GM18511 (cell line): ENCODE results near the gene UGP2.
A peak's percentile ranks its signal among the peaks of the same experiment; 100 is the strongest.
"Not testable (repeated sequence)": the region's sequence is repeated elsewhere in the genome, so short reads cannot be mapped to it uniquely, and the experiment has no call there.

Source experiments
- ATAC-seq: cut with Tn5 transposase; IDR thresholded peaks from one replicate; pipeline ENCODE4 v1.9.1; 2021; ENCODE audit warnings: mild to moderate bottlenecking, moderate library complexity; ENCODE audit not compliant: unreplicated experiment

Gene UGP2

DNA sequence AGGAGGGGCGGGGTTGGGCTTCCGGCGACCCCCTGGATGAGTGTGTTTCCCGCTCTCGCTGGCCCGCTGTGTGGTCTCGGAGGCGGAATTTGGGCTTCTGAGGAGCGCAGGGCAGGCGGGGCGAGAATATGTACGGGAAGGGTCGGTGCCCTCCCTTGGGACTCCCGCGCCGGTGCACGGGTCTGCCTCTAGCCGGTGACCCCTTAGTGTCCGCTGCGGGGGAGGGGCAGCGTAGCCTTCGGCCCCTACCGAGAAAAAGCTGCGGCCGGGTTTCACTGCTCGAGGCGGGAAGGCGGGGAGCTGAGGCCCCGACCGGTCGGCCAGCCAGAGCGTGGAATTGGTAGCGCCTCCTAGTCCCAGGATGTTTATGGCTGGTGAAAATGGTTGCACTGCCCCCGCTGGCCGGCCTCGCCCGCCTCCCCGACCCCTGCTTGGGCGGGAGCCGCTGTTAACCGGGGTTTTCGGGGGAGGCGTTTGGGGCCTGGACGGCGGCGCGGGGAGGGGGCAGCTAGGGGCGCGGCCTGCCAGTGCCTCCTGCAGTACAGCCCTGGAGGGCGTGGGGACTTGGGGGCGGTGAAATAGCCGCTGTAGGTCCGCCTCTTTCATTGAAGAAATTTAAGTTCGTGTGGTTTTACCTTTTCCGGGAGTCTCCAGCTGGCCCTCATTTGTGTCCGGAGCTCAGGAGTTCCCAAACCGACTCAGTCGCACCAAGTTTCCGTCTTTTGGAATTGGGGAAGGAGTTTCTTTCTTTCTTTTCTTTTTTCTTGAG is at the start of gene UGP2:
UGP2 (plus strand) TSS at position 643 of the 769 bp plus-strand sequence. CDS start 290 bp downstream, outside the sequence.
- peak; percentile 66 for ATAC-seq

DNA sequence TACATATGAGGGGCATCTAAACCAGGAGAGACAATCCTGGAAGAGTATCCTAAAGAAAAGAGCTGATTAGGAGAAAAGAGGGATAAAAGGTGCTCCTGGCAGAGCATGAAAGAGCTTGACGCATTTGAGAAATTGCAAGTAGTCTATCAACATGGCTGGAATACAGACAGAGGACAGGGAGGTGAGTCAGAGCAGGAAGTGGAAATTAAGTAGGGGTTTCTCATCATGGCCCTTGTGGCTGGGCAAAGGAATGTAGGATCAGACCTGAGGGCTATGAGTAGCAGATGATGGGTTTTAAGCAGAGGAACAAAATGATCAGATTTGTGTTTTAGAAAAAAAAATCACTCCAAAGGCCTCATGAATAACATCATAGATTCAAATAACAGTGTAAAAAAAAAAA is 49.2 kb upstream of the UGP2 start:
- ATAC-seq: no peak

DNA sequence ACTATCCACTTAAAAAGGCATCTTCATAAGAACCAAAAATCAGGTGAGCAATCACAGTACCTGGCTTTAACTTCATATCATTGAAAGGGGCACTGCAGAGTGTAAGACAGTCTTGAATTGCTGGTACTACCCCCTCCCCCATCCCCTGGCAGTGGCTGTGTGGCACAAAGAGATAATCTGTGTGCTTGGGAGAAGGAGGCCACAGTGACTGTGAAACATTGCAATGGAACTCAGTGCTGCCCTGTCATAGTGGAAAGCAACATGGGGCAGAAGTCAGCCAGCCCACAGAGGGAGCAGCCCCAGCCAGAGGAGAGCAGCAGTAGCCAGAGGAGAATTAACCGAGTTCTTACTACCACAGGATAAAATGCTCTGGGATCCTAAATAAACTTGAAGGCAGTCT is 45.3 kb upstream of the UGP2 start:
- ATAC-seq: no peak

DNA sequence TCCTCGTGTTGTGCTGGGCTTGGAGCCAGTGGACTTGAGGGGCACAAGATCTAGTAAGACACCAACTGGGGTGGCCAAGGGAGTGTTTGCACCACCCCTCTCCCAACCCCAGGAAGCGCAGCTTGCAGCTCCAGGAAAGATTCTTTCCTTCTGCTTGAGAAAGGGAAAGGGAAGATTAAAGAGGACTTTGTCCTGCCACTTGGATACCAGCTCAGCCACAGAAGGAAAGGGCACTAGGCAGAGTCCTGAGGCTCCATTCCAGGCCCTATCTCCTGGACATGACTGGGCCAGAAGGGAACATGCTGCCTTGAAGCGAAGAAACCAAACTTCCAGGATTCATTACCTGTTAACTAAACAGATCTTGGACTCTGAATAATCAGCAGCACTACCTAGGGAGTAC is 44.9 kb upstream of the UGP2 start:
- ATAC-seq: no peak

DNA sequence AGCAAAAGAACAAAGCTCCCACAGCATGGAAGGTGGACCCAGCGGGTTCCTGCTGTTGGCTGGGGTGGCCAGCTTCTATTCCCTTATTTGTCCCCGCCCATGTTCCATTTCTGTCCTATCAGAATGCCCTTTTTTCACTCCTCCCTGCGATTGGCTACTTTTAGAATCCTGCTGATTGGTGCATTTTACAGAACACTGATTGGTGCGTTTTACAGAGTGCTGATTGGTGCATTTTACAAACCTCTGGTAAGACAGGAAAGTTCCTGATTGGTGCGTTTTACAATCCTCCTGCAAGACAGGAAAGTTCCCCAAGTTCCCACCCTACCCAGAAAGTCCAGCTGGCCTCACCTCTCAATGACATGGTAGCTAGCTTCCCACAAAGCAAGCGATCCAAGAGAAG is 40.2 kb upstream of the UGP2 start:
- no peak for ATAC-seq

DNA sequence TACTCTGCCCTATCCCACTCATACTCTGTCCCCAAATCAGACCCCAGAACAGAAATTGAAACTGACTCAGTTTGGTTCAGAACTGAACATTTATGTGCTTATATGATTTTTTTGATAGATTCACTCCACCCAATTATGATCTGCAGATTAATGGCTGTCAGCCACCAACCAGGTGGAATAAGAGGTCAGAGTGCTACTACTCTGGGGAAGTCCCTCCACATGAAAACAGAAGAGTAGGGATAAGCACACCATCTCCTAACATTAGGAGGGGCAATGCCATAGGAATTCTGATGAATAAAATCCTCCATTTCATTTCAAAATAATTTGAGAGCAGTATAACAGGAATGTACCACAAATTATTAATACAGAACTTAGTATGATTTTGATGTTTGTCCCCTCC is 36.3 kb upstream of the UGP2 start:
- no peak for ATAC-seq

DNA sequence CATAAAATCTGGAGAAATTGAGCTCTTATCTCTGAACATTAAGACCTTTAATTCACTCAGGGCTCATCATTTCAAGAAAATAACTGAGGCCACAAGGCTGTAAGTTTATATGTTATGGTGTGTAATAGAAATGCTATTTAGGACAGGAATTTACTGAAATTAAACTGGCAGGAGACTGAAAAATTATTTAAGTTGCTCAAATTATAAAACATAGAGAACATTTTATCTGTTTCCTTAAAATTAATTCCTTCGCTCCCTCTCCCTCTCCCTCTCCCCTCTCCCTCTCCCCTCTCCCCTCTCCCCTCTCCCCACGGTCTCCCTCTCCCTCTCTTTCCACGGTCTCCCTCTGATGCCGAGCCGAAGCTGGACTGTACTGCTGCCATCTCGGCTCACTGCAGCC is 33.7 kb upstream of the UGP2 start:
- not testable (repeated sequence) for ATAC-seq

DNA sequence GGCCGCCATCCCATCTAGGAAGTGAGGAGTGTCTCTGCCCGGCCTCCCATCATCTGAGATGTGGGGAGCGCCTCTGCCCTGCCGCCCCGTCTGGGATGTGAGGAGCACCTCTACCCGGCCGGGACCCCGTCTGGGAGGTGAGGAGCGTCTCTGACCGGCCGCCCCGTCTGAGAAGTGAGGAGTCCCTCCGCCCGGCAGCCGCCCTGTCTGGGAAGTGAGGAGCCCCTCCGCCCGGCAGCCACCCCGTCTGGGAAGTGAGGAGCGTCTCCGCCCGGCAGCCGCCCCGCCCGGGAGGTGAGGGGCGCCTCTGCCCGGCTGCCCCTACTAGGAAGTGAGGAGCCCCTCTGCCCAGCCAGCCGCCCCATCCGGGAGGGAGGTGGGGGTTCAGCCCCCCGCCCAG is 32.8 kb upstream of the UGP2 start:
- ATAC-seq: not testable (repeated sequence)

DNA sequence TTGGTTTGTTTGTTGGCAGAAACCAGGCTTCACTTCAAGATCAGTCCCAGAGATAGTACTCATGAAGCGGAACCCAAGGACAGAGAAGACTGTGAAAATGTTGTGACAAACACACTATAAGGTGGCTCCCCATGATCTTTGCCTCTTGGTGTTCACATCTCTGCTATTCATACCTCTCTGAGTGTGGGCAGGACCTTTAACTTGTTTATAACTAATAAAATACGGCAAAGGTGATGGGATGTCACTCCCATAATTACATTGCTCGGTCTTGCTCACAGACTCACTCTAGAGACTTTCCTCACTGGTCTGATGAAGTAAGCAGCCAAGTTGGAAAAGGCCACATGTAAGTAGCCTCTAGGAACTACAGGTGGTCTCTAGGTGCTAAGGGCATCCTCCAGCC is 30.6 kb upstream of the UGP2 start:
- ATAC-seq: no peak

DNA sequence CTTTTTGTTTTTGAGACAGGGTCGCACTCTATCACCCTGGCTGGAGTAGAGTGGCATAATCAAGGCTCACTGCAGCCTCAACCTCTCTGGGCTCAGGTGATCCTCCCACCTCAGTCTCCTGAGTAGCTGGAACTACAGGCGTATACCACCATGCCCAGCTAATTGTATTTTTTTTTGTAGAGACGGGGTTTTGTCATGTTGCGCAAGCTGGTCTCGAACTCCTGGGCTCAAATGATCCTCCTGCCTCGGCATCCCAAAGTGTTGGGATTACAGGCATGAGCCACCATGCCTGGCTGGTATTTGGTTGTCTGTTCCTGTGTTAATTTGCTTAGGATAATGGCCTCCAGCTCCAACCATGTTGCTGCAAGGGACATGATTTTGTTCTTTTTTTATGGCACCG is 29.8 kb upstream of the UGP2 start:
- ATAC-seq: not testable (repeated sequence)

DNA sequence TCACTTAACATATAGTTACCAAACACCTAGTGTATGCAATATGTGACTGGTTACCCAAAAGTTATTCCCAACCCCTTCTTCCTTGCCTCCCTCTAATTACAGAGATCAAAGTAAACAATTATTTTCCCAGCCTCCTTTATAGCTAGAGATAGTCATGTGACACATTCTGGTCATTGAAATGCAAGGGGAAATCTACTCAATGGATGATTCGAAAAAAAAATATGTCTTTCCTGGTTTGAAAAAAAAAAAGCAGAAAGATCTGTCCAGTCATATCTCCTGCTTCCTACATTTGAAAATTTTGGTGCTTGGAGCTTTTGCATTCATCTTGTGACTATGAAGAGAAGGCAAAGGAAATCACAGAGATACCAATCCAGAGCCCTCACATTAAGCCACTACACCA is 27.6 kb upstream of the UGP2 start:
- no peak for ATAC-seq

DNA sequence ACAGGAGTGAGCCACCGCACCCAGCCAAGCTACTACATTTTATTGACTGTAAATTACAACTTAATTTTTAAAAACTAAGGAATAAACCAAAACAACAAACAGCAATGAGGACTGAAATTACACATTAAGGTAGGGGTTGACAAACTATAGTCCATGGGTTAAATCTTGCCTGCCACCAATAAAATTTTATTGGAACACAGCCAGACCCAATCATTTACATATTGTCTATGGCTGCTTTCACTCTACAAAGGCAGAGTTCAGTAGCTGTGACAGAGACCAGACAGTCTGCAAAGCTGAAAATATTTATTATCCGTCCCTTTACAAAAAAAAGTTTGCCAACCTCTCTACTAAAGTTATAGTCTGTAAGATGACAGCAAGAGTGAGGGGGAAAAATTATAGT is 24.3 kb upstream of the UGP2 start:
- no peak for ATAC-seq

DNA sequence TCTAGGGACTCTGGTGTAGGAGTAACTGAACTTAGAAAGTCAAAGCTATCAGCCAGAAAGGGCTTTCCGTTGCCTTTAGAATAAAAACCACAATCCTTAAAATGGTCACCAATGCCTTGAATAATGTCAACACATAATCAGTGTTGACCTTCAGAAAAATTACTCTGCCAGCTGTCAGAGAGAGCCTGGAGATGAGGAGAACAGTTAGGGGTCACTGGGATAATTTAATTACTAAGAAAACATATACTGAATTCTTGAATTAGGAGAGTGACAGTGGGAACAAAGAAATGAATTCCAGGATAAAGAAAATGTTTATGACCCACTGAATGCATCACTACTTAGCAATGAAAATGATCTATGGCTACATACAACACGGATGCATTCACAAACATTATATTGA is 23.4 kb upstream of the UGP2 start:
- no peak for ATAC-seq

DNA sequence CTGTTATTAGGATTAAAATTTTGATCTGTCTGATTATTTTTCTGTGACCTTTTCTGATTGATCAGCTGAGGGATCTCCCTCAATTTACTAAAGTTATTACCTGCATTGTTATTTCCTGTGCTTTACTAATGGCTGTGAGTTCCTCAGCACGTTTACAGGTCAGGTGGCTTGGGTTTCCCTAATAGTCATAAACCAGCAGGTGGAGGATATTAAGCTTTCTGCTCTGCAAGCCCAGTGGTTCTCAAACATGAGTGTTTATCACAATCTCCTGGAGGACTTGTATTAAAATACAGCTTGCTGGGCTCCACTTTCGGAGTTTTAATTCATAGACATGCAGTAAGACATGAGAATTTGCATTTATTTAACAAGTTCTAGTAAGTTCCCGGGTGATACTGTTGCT is 22.4 kb upstream of the UGP2 start:
- ATAC-seq: no peak

DNA sequence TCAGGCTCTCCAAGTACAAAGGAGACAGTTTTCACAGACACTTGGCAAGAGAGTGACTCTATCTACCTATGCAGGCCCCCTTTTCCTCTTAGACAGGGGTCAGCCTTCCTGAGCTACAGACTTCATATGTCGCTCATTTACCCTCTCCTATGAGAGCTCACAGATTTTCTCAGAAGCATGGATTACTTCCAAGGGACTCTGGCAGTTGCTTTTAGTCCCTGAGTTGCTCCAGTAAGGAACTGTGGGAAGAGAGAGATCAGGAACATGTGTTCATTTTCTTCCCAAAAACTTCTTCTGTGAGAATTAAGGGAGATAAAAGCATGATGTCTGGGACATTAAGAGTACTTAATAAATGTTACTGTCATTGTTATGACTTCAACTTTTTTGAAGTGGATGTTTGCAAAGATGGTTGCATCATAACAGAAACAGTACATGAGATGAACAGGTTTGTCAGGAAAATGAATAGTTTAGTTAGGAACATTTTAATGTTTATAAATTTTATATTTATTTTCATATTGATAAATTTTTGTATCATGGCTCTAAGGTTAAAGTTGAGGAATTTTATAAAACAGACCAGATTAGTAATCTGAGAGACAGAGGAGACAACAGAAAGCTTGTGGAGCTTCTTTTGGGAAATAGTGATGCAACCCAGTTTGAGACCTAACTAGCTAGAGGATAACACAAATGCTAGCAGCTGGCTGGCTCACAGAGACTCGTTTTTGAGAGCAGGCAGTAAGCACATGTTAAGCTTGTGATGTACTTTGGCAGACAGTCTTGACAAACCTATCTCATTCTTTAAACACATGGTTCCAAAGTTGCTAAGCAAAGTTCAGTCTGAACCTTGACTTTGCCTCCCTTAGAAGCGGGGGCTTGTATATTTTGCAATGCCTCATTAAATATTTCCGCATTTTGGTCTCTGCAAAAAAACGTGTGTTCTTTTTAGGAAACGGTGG is 21.7 kb upstream of the UGP2 start:
- no peak for ATAC-seq

DNA sequence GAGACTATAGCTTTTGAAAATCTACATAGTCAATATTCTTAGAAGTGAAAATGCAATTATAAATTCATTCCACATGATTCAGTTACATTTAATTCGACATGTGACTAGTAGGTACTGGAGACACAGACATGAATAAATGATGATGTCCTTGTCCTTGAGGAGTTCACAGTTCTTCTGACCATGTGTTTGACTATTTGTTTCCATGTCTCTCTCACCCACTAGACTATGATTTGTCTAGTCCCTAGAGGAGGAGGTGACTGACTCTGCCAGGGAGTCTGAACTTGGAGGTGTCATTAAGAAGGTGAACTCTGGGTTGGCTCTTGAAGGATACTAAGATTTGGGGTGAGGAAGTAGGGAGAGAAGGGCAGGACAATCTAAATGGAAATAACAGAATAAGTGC is 20.7 kb upstream of the UGP2 start:
- ATAC-seq: no peak

DNA sequence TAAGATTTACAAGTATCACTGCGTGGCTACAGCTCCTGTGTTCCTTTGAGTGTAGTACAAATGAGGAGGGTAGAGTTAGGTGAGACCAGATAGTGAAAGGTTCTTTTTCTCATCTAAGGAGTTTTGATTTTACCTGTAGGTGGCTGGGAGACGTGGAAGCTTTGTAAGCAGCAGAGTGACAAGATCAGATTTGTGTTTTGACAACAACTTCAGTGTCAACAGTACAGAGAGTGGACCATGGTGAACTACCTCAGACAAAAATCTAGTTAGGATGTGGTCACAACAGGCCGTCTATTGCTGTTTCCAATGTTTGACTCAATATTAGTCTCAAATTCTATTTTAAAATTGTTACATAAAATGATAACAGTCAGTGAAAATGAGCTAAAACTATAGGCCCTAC is 20.3 kb upstream of the UGP2 start:
- no peak for ATAC-seq

DNA sequence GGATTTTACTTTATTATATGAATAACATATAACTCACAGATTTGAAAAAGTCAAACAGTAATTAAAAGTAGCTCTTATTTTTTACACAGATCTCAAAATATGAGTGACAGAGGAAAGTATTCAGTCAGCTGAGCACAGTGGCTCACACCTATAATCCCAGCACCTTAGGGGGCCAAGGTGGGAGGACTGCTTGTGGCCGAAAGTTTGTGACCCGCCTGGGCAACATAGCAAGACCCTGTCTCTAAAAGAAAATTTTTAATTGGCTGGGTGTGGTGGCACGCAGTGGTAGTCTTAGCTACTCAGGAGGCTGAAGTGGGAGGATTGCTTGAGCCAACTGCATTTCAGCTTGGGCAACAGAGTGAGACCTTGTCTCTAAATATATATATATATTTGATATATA is 19.2 kb upstream of the UGP2 start:
- ATAC-seq: no peak

DNA sequence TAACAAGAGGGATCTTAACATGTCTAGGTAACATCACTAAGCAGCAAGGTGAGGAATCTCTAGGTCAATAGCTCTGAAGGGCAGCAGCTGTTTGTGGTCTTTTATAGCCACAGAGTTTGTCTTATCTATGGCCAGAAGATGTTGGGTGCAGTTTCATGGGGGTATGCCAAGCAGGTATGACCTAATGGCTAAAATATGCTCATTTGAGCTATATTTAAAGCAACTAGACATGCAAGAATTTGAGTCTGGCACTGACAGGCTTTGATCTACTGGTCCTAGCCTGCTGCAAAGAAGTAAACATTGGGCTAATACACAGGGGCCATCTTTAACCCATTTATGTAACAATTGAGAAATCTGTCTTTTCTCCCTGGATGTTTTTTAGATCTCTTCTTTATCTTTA is 13.9 kb upstream of the UGP2 start:
- no peak for ATAC-seq

DNA sequence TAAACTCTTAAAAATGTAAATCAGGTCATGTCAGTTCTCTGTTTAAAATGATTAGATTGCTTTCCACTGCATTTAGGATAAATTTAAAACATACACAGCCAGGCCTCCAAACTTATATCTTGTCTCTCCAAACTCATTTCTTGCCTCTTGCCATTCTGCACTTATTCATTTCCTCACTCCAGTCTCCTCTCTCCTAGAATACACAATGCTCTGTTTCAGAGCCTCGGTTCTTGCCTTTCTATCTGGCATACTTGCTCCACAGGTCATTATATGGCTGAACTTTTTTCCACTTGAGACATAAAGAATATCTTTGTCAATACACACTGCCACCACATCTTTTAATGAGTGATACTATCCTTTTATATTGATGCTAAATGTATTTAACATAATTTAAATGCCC is 10.5 kb upstream of the UGP2 start:
- ATAC-seq: no peak

DNA sequence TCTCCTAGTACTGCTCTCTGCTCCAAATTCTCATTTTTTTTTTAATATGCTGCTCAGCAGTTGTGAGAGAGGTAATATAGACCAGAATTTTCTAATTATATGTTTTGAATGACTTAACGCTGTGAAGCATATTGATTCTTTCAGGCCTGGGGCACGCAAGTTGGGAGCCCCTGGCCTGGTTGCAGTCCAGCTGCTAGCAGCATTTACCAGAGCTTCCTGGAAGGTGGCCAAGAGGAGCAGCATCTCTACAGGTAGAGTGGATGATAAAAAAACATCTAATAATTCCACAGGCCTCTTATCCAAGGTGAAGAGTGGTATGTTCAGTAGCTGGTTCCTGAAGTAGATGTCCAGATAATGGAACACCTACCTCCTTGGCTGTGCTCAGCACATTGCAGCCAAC is 7.3 kb upstream of the UGP2 start:
- no peak for ATAC-seq

DNA sequence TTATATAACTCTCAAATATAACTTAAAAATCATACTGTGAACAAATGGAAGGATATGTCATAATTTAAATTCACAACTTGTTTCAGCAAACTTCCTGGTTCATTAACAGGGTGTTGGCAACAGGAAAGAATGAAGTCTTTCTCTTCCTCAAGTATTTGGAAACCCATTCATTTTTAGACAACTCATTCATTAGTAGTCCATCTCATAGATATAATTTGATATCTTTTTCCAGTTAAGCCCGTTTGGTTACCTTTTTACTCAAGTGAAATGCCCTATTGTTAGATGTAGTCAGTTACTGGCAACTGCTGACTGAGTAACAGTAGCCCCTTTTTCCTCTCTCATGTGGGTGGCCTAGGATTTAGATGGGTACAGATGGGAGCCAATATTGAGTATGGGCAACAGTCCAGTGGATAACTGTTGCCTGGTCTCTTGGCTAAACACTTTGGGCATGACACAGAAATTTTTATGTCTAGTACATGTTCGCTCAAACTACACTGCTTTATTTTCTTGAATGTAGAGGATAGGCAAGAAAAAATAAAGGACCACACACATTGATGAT is 4.6 kb upstream of the UGP2 start:
- ATAC-seq: no peak
